Esophagus squamous epithelium (tissue), 4 donors: Measurements from ENCODE around the gene F5.

Source experiments
- POLR2A ChIP-seq, 4 donors: fragments of 450-650 bp; IDR thresholded peaks; one replicate each; pipeline ENCODE4 v1.6.1; 2017; ENCODE audit warnings: antibody characterized with exemption in 4 of 4, mild to moderate bottlenecking in 4 of 4, moderate library complexity in 3 of 4
- TF ChIP-seq, protein P1 (sequence below), 6 experiments: fragments of 450-650 bp in 4 of 6; fragments of 200-600 bp in 2 of 6; sonication (generic) in 2 of 6; IDR thresholded peaks; one replicate each; pipeline ENCODE4 v1.5.1; 2016 to 2019; ENCODE audit warnings: antibody characterized with exemption in 6 of 6, mild to moderate bottlenecking in 4 of 6, moderate library complexity in 4 of 6

DNA sequence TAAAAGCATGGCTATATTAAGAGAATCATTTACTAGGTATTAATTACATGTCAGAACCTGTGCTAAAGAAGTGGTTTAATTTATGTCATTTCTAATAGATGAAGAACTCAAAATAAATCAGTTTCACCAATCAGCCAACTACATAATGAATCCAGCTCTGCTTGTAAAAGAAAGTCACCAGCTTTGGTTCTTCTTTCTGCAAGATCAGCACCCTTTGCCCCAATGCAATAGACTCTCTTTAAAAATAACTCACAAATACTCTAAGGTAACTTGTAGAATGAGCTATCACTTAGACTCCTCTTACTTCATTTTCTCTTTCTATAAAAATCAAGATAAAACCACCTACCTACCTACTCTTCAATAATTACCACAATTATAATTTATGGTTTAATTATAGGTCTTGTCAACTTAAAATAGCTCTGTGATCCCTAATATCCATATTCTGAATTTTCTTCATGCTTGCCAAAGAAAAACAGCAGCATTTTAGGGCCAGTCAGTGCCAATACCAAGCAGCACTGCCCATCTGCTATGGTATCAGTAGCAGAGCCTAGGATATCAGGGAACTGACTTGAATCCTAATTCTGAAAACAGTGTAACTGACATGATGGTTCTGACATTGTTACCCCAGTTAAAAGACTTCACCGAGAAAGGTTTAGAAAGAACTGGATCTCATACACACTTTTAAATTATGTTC is 111.8 kb downstream of the F5 start:
- no peak for TF ChIP-seq POLR2A (IDR thresholded peaks at IDR 0.05)
- TF ChIP-seq, protein P1, sequence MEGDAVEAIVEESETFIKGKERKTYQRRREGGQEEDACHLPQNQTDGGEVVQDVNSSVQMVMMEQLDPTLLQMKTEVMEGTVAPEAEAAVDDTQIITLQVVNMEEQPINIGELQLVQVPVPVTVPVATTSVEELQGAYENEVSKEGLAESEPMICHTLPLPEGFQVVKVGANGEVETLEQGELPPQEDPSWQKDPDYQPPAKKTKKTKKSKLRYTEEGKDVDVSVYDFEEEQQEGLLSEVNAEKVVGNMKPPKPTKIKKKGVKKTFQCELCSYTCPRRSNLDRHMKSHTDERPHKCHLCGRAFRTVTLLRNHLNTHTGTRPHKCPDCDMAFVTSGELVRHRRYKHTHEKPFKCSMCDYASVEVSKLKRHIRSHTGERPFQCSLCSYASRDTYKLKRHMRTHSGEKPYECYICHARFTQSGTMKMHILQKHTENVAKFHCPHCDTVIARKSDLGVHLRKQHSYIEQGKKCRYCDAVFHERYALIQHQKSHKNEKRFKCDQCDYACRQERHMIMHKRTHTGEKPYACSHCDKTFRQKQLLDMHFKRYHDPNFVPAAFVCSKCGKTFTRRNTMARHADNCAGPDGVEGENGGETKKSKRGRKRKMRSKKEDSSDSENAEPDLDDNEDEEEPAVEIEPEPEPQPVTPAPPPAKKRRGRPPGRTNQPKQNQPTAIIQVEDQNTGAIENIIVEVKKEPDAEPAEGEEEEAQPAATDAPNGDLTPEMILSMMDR (IDR thresholded peaks at IDR 0.05) = no peak
